Measurements from ENCODE around the gene ASCL4.

DNA sequence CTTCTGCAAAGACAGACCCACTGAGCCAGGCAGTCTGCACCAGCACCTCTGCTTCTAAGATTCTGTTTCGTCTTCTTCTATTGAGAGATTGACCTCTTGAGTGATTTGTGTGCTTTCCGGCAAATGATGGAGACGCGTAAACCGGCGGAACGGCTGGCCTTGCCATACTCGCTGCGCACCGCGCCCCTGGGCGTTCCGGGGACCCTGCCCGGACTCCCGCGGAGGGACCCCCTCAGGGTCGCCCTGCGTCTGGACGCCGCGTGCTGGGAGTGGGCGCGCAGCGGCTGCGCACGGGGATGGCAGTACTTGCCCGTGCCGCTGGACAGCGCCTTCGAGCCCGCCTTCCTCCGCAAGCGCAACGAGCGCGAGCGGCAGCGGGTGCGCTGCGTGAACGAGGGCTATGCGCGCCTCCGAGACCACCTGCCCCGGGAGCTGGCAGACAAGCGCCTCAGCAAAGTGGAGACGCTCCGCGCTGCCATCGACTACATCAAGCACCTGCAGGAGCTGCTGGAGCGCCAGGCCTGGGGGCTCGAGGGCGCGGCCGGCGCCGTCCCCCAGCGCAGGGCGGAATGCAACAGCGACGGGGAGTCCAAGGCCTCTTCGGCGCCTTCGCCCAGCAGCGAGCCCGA is 703 bp downstream of the ASCL4 start:
- TF ChIP-seq, protein P1, sequence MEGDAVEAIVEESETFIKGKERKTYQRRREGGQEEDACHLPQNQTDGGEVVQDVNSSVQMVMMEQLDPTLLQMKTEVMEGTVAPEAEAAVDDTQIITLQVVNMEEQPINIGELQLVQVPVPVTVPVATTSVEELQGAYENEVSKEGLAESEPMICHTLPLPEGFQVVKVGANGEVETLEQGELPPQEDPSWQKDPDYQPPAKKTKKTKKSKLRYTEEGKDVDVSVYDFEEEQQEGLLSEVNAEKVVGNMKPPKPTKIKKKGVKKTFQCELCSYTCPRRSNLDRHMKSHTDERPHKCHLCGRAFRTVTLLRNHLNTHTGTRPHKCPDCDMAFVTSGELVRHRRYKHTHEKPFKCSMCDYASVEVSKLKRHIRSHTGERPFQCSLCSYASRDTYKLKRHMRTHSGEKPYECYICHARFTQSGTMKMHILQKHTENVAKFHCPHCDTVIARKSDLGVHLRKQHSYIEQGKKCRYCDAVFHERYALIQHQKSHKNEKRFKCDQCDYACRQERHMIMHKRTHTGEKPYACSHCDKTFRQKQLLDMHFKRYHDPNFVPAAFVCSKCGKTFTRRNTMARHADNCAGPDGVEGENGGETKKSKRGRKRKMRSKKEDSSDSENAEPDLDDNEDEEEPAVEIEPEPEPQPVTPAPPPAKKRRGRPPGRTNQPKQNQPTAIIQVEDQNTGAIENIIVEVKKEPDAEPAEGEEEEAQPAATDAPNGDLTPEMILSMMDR (conservative IDR thresholded peaks at IDR 0.05), result no peak
- TF ChIP-seq EZH2 (IDR thresholded peaks at IDR 0.05; ENCODE audit: low read depth), result no peak

Data from PC-9 (cell line).